SH-SY5Y (cell line): ENCODE data around the gene USP37.

Experiments used
- GATA2 ChIP-seq: IDR thresholded peaks from 2 replicates; pipeline ENCODE4 v1.6.1; 2011; ENCODE audit warnings: mild to moderate bottlenecking, low read depth, low read length
- GATA3 ChIP-seq: IDR thresholded peaks from 2 replicates; pipeline ENCODE4 v1.6.1; 2011; ENCODE audit warnings: low read depth, mild to moderate bottlenecking, low read length, moderate library complexity

DNA sequence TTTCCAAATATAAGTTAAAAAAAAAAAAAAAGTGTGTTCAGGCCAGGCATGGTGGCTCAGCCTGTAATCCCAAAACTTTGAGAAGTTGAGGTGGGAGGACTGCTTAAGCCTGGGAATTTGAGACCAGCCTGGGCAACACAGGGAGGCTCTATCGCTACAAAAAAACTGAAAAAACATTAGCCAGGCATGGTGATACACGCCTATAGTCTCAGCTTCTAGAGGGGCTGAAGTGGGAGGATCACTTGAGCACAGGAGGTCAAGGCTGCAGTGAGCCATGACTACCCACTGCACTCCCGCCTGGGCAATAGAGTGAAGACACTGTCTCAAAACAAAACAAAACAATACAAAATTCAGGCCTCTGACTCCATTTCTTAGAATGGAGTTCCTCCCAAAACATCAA lies 9.2 kb downstream of the USP37 start:
- no peak for TF ChIP-seq GATA3
- TF ChIP-seq GATA2, result no peak
